Measurements from ENCODE around the gene TXNDC2.

The TXNDC2 gene

DNA sequence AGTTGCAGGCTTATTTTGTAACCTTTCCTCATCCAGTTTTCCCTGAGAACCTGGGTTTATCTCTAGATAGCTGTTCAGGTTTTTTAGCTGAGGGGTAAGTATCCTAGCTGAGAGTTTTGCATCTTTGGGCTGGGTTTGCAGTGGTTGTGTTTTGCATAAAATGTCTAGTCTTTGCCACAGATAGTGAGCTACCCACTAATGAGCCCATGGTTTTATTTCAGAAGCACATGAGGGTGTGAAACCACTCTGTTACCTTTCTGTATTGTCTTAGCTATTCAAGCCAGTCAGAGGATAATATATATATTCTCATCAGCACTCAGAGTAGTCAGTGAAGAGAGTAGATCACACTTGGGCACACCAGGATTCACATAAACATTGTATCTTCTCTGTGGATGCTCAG lies 24.6 kb upstream of the TXNDC2 start:
- DNase-seq: no peak

DNA sequence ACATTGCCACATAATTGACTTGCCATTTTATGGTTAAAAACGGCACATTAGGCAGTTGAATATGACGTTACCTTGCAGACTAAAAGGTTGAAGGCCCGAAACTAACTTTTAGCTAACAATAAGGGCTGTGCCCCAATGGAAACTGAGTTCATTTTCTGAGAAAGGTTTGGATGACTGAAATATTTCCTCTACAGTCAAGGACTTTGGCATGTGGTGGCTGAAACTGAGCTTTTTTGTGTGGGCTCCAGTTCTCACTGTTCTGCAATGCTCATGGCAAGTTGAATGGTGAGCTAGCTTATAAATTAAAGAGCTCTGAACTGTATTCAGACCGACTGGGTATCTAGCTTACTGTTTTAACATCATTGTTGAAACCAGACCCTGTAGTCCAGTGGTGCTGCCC lies 23.8 kb upstream of the TXNDC2 start:
- DNase-seq: no peak

DNA sequence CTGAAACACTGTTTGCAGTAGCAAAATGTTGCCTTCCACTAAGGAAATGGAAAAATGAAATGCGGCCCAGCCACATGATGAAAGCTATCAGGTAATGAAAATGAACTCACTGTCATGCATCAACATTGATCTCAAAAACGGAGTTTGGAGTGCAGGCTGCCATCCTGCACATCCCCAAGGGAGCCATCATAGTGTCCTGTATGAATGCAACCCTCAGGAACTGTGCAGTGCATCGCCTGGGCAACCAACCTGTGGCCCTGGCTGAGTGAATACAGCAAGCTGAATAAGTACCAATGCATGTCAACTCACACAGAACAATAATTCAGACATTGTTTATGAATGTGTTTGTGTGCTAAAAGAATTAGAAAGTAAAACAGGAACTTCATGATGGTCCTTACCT lies 23.1 kb upstream of the TXNDC2 start:
- peak; percentile 53 for DNase-seq

DNA sequence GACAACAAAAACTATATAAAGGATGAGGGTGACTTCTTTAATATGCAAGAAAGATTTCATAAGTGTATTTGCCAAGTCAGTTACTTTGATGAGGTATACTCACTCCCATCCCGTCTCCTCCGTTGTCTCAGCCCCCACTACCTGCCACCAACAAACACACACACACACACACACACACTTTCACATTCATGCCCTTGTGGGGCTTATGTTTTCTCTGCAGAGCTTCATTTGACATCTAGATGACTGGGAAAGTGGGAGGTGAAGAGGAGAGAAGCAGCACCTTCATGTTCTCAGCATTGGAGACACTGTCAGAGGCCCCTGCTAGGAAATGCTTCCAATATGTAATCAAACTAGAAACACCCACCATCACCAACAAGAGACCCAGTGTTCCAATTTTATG lies 22.5 kb upstream of the TXNDC2 start:
- no peak for DNase-seq

DNA sequence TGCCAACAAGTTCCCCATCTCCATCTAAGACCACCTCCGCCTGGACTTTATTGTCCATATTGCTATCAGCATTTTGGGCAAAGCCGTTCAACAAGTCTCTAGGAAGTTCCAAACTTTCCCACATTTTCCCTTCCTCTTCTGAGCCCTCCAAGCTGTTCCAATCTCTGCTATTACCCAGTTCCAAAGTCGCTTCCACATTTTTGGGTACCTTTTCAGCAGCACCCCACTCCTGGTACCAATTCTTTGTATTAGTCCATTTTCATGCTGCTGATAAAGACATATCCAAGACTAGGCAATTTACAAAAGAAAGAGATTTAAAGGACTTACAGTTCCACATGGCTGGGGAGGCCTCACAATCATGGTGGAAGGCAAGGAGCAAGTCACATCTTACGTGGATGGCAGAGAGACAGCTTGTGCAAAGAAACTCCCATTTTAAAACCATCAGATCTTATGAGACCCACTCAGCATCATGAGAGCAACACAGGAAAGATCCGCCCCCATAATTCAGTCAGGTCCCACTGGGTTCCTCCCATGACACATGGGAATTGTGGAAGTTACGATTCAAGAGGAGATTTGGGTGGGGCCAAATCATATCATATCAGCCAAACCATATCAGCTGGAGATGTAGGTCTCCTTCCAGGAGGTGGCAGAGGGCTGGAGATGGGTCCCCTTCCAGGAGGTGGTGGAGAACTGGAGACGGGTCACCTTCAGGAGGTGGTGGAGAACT lies 19.8 kb upstream of the TXNDC2 start:
- DNase-seq: no peak

DNA sequence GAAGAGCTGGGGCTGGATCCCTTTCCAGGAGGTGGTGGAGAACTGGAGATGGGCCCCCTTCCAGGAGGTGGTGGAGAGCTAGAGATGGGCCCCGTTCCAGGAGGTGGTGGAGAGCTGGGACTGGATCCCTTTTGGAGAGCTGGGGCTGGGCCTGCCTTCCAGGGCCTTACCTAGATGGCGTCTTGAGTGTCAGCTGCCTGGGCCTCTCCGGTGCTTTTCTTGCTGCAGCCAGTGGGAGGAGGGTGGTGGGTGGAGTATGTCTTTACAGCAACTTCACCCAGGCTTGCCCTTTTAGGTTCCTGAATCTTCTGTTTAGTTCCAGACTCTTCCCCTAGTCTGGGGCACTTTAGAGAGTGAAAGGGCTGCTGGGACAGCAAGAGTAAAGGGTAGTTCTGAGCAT lies 19.1 kb upstream of the TXNDC2 start:
- DNase-seq: no peak

DNA sequence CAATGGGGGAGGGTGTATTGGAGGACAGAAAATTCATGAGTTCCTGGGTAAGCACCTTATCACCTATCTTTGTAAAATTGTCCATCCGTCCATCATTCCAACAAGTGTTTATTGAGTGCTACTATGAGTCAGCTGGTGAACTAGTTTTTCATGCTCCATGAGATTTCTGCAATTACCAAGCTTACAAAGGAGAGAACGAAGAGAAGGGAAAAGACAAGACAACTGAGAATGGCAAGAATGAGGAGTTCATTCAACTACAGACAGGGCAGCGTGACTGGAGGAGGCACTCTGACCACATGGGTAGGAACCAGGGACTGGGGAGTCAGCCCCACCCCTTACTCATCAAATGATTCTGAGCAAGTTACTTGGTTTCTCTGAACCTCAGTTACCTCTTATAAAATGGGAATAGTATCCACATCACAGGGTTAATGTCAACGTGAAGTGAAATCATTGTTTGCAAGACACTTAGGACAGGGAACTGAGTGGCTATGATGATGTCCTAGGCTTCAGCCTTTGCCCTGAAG lies 18.6 kb upstream of the TXNDC2 start:
- DNase-seq: no peak

DNA sequence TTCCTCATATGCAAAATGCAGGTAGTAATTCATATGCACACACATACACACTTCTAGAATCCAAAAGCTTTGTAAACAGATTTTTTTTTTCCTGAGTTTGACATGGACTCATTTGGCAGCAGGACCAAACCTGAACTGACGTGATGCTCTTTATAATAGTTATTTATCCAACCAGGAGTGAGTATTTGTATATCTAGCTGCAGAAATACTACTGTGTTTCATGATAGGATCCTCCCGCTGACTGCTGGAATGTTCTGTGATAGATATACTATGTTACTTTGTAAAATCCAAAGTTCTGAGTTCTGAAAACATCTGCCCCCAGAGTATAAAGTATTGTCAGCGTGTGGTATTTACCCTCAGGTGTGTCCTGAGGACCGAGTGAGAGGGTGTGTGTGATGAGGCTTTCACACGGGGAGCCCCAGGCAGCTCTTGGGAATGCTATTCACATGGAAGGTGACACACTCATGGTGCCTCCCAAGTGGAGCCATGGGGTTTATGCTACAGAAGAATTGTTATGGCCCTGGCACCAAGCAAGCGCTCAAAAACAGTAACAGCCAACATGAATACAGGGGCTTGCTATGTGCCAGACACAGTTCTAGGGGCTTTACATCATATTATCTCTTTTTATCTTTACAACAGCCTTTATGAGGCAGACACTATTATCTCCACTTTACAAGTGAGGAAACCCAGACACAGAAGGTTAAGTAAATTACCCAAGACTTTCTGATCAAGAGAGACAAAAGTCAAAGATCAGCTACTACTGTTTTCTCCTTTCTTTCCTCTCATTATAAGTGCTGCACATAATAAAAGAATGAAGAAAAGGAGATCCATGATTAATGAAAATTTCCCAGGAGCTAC lies 16.7 kb upstream of the TXNDC2 start:
- no peak for DNase-seq

DNA sequence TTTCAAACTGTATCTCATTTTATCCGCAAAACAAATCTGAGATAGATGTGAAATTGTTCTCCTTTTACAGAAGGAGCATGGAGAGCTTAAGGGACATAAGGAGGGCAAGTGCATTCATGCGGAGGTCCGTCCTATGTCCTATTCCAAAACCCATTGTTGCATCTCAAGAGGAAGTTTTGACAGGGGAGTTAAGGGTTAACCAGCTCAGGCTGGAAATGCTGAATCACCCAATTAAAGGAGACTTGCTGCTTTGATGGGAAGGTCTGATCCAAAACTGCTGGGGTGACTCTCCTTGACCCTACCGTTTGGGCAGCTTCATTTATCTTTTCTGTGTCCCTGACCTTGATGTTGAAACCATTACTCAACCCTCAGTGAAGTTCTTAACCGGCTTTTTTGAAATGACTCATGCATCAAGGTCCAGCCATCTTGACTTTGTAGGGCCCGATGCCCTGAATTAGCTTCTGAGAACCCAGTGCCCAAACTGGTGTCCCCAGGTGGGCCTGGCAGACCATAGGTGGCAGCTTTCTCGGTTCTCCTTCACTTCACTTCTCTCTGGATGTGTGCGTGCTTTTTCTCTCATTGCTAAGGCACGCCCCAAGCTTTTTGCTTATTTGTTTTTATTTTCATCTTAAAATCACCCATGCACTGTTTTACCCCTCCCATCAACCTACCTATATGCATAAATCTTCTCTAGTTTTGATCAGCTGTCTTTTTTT lies 15.9 kb upstream of the TXNDC2 start:
- DNase-seq: no peak

DNA sequence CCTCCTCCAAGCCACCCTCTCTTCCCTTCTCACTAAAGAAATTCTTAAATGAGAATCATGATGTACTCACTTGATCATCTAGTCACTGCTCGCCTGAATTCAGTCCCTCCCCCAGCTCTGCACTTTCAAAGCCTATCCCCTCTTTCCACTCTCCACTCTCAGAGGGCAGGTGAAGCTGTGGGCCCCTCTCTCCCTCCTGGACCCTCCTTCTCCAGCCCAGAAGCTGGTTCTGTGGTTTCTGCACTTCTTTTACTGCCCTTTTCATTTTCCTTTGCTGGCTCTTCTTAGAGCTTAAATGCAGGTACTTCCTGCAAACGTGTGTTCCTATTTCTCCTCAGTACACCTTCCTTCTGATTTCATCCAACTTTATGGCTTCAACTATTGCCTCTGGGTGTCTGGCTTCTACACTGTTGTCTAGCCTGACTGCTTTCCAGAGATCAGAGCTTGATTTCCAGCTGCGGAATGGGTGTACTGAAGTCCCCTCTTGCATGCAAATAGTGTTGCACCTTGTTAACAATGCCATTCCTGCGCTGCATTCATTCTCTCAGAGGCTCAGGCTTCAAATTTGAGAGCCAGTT lies 15.3 kb upstream of the TXNDC2 start:
- no peak for DNase-seq

DNA sequence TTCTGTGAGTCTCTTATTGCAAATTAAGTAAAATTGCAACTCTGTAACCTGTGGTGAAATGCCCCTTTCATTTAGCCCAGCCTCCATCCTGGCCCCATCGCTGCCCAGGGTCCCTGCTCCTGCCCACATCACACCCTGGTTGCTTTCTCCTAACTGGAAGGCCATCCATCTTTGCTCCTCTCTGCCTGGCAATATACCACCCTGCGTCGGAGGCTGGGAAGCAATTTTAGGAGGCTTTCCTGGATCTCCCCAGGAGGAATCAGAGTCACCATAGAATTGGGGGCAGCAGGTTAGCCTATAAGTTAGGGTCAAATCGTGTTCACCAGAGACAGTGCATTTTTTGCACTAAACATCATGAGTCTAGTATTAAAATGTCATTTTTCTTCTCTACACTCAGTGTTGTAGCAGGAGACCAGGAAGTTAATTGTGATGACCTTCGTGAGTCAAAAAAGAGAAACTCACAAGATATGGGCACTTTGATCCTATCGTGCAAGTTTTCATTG lies 14.5 kb upstream of the TXNDC2 start:
- DNase-seq: no peak

DNA sequence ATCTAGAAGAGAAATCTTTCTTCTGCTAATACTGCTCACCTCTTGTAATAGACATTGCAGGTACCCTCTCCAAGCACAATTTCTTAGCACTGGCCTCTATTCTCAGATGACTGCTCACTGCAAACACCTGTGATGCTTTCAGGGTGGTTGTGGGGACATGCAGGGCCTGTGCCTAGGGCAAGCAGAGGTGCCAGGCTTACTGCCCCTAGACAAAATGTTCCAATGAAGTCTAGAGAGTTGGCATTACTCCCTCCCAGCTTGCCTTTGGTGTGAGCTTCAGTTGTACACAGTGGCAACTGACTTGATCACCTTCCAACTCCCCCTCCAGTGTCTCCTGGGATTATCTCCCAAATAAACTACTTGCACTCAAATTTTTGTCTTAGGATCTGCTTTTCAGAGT lies 12.9 kb upstream of the TXNDC2 start:
- no peak for DNase-seq

DNA sequence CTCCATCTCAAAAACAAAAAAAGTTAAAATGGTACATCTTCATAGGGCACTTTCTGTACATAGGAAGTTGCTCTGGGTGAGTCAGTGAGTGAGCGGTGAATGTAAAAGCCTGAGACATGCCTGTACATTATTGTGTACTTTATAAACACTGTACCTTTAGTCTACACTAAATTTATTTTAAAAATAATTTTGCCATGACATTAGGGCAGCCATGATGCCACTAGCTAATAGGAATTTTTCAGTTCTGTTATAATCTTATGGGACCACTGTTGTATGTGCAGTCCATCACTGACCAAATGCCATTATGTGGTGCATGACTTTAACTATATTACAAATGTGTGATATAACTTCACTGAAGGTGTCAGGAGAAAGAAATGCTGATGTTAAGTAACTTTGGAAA lies 11.0 kb upstream of the TXNDC2 start:
- DNase-seq: no peak

DNA sequence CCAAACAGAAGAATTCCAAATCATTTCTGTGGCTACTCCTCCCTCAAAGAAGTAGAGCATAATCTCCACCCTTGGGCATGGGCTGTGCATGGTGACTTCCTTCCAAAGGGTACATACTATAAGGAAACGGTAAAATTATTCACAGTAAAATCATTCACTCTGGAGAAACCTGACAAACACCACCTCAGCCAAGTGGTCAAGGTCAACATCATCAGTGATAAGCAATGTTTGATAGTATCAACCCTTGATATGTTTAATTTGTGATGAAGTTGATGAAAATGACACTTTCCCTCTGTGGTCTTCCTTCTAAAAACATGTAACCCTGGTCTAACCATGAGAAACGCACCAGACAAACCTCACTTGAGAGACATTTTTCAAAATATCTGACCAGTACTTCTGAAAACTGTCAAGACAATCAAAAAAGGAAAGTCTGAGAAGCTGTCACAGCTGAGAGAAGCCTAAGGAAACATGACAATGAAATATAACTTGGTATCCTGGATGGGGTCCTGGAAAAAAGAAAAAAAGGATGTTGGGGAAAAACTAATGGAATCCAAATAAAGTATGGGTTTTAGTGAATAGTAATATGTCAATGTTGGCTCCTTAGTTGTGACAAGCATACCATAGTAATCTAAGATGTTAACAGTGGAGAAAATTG lies 9.4 kb upstream of the TXNDC2 start:
- no peak for DNase-seq

DNA sequence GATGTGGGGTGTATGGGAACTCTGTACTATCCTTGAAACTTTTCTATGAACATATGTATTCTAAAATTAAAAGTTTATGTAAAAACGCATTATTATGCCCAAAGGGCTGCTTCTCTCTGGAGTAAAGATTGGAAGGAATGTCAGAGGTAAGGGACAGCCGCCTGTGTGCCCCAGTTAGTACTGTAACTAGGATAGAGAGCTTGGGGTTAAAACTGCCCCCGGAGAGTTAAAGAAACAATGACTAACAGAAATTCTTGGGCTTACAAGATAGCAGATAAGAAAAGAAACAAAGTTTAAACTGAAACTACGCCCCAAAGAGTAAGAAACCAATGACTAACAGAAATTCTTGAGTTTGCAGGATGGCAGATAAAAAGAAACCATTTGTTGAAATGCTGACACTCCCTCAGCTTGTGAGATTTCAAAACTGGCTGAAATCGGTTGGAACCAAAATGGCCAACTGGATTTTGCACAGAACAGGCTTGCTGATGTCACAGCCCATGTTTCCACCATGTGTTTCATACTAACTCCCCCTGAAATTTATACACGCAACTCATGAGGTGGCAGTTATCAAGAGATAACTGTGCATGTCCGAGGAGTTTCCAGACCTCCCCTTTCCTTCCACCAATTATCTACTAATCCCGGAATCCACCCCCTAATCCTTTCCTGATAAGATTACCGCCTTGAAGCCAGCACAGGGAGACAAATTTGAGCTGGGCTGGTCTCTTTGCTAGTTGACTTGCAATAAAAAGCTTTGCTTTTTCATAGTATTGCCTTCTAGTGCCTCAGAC lies 8.7 kb upstream of the TXNDC2 start:
- DNase-seq: no peak

DNA sequence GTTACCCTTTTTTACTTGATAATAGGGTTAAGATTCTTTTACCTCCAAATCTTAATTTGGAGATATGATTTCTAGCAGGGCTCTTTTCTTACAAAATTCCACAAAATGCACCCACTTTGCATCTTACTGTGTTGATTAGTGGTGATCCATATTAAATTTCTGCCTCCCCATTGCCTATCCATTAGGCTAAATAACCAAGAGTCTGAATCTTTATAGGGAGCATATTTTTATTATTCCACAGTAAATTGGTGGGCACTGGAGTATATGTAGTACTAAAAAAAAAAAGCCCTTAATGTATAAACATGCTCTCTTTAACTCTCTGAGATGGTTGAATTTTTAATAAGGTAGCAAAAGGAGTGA lies 8.1 kb upstream of the TXNDC2 start:
- DNase-seq: no peak

DNA sequence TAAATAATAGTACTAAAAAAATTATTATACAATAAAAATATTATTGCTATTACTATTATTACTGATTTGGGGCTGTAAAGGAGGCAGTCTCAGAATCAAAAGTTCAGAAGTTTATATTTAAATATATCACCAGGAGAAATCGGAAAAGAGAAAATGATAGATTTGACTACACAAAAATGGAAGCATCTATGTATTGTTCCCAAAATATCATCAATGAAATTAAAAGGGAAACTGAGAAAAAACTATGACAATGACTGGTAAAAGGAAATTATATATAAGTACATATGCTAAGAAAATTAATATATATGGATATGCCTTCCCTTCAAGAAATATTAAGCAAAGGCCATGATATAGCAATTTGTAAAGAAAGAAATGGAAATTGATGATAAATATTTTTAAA lies 7.7 kb upstream of the TXNDC2 start:
- no peak for DNase-seq

DNA sequence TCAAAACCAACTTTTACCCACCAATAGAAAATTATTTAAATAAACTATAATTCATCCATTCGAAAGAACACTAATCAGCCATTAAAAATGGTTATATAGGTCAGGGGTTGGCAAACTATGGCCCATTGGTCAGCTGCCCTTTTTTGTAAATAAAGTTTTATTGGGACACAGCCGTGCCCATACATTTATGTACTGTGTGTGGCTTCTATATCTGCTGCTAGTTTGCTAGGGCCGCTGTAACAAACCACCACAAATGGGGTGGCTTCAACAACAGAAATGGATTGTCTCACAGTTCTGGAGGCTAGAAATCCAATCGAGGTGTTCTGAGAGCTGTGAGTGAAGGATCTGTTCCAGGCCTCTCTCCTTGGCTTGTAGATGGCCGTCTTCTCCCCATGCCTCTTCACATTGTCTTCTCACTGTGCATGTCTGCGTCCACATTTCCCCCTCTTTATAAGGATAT lies 7.0 kb upstream of the TXNDC2 start:
- DNase-seq: no peak

DNA sequence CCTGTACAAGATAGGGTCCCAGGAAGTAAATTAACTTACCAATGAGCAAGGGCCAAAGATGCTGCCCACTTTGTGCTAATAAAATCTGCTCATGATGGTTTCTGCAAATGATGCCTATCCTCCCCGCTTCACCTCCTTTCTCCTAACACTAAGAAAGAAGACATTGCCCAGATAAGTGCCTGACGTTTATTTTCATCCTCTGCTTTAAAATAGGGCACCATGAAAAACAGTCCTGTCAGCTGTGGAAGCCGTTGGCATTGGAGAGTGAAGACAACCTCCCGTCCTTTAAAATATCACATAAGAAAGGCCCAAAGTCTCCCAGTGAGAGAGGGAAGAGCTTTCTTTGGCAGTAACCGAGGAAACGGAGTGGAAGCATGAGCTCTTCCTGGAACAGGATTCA lies 1.7 kb upstream of the TXNDC2 start:
- no peak for DNase-seq

DNA sequence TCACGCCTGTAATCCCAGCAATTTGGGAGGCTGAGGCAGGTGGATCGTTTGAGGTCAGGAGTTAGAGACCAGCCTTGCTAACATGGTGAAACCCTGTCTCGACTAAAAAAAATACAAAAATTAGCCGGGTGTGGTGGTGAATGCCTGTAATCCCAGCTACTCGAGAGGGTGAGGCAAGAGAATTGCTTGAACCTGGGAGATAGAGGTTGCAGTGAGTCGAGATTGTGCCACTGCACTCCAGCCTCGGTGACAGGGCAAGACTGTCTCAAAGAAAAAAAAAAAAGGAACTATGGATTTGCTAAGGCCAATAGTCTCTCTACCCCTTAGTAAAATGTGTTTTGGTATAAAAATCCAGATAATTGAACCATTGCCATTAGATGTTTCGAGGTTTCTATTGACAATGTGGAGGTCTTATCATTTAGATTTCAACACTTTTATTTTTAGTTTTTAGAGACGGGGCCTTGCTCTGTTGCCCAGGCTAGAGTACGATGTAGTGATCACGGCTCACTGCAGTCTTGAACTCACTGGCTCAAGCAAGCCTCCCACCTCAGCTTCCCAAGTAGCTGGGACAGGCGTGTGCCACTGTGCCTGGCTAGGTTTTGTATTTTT lies 1.1 kb upstream of the TXNDC2 start:
- no peak for DNase-seq

DNA sequence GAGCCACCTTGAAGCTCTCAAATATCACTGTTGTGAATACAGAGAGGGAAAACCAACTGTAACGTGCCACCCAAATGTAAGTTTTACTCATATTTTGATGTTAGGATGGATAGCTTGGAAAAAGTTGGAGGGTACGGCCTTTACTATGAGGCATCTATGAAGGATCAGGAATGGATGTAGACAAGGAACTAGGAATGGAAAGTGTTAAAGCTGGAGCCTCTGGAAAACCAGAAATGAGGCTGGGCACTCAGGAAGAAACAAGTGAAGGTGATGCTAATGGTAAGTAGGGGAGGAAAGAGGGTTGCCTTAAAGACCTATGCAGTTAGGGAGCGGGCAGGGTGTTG lies 204 bp downstream of the TXNDC2 start:
- no peak for DNase-seq

All from NCI-H187 treated with DMSO at 0.1 percent for 48 hours (cell line).